HepG2 (cell line): ENCODE results near the gene USP38. TPM values are rescaled to one million over a fixed set of nuclear protein-coding genes. Genes with fewer than 3 reads are reported as not detected.

ENCODE experiments used
- CHCHD3 ChIP-seq: sonication (generic); formaldehyde crosslinking; IDR thresholded peaks from 2 replicates; pipeline ENCODE4 v1.8.0; 2022; ENCODE audit warnings: mild to moderate bottlenecking, missing genetic modification reagents, moderate library complexity
- CSRNP1 ChIP-seq: sonication (generic); formaldehyde crosslinking; IDR thresholded peaks from 2 replicates; pipeline ENCODE4 v1.8.1; 2023; ENCODE audit warnings: mild to moderate bottlenecking, missing genetic modification reagents
- DMAP1 ChIP-seq: IDR thresholded peaks from 2 replicates; pipeline ENCODE4 v1.6.1; 2016
- GATAD1 ChIP-seq: IDR thresholded peaks from 2 replicates; pipeline ENCODE4 v1.6.1; 2016; ENCODE audit warnings: missing genetic modification reagents, missing compliant biosample characterization
- HNRNPL ChIP-seq: fragments of 200-400 bp; formaldehyde crosslinking; IDR thresholded peaks from 2 replicates; pipeline ENCODE4 v1.6.1; 2017; ENCODE audit warnings: mild to moderate bottlenecking, low read depth, low read length
- JUNB ChIP-seq: sonication (generic); formaldehyde crosslinking; IDR thresholded peaks from 2 replicates; pipeline ENCODE4 v1.8.0; 2022; ENCODE audit warnings: missing genetic modification reagents, mild to moderate bottlenecking, borderline replicate concordance
- MIXL1 ChIP-seq: IDR thresholded peaks from 2 replicates; pipeline ENCODE4 v1.6.1; 2016
- MXI1 ChIP-seq: IDR thresholded peaks from 3 replicates; pipeline ENCODE4 v1.6.1; 2012; ENCODE audit warnings: low read depth, low read length, inconsistent platforms, borderline replicate concordance
- TCF7 ChIP-seq: sonication (generic); IDR thresholded peaks from 2 replicates; pipeline ENCODE4 v1.6.1; 2016; ENCODE audit warnings: antibody characterized with exemption, low read depth
- UBTF ChIP-seq: sonication (generic); formaldehyde crosslinking; IDR thresholded peaks from 2 replicates; pipeline ENCODE4 v1.4.0; 2020; ENCODE audit warnings: mild to moderate bottlenecking, missing genetic modification reagents
- ZFAT ChIP-seq: sonication (generic); formaldehyde crosslinking; conservative IDR thresholded peaks from 2 replicates; pipeline ENCODE4 v1.8.1; 2023; ENCODE audit warnings: missing genetic modification reagents, inconsistent platforms
- ZNF331 ChIP-seq: sonication (generic); formaldehyde crosslinking; IDR thresholded peaks from 2 replicates; pipeline ENCODE4 v1.4.0; 2020; ENCODE audit warnings: missing genetic modification reagents
- ZNF441 ChIP-seq: sonication (generic); formaldehyde crosslinking; IDR thresholded peaks from 2 replicates; pipeline ENCODE4 v1.7.0; 2021; ENCODE audit warnings: missing genetic modification reagents, borderline replicate concordance
- ZNF704 ChIP-seq: sonication (generic); formaldehyde crosslinking; IDR thresholded peaks from 2 replicates; pipeline ENCODE4 v1.8.1; 2023; ENCODE audit warnings: mild to moderate bottlenecking, inconsistent platforms, moderate library complexity, missing genetic modification reagents, borderline replicate concordance
- polyA plus RNA-seq, 8 experiments: library from polyadenylated mRNA; depleted of rRNA in 3 of 8; stranded (reverse) in 7 of 8; unstranded in 1 of 8; fragments of >200 nt; fragmentation: Illumina TruSeq in 4 of 8; extraction: Trizol in 4 of 8; gene quantifications; 2 replicates each; pipeline versions ENCODE4 v1.2.1 to v1.2.3, GENCODE V29; 2011 to 2016; ENCODE audit warnings: low read depth in 4 of 8, missing spikeins in 1 of 8, mixed read lengths in 1 of 8; ENCODE audit not compliant: insufficient read depth in 1 of 8
- total RNA-seq, 5 experiments: library from RNA; depleted of rRNA; stranded (reverse); fragments of >200 nt; fragmentation: Illumina TruSeq; extraction: Trizol; gene quantifications; 2 replicates each; pipeline ENCODE4 v1.2.3, GENCODE V29; 2016; ENCODE audit warnings: low read depth in 1 of 5
- TF ChIP-seq, protein P1 (sequence below): sonication (generic); formaldehyde crosslinking; IDR thresholded peaks from 2 replicates; pipeline ENCODE4 v1.8.1; 2023; ENCODE audit warnings: mild to moderate bottlenecking, missing genetic modification reagents
- TF ChIP-seq, protein P2 (sequence below): sonication (generic); formaldehyde crosslinking; IDR thresholded peaks from 2 replicates; pipeline ENCODE4 v1.5.0; 2020; ENCODE audit warnings: missing genetic modification reagents, mild to moderate bottlenecking, borderline replicate concordance
- TF ChIP-seq, protein P3 (sequence below): IDR thresholded peaks from 2 replicates; pipeline ENCODE4 v1.6.1; 2016; ENCODE audit warnings: low read depth, control low read depth

USP38 gene
- total and polyA plus RNA-seq, 2 of the 13 experiments (the other 11 are each of a cell fraction or from before 2014, with no cell fraction given): 4.5 to 11.8 TPM

GRCh38 chr4:143185253-143186107 lies 763 bp downstream of the USP38 start (continued):
- 0 out of 2 replicates have a peak, but pooled peaks have one; percentile 0 for TF ChIP-seq ZNF704 (CRISPR knock-in tag)
- TF ChIP-seq, protein P1, sequence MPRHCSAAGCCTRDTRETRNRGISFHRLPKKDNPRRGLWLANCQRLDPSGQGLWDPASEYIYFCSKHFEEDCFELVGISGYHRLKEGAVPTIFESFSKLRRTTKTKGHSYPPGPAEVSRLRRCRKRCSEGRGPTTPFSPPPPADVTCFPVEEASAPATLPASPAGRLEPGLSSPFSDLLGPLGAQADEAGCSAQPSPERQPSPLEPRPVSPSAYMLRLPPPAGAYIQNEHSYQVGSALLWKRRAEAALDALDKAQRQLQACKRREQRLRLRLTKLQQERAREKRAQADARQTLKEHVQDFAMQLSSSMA (CRISPR knock-in tag): no peak
- TF ChIP-seq, protein P2, sequence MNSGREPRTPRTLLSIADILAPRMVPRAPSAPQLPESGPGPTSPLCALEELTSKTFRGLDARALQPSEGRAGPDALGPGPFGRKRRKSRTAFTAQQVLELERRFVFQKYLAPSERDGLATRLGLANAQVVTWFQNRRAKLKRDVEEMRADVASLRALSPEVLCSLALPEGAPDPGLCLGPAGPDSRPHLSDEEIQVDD (CRISPR knock-in tag): 0 out of 2 replicates have a peak, but pooled peaks have one; percentile 20
- TF ChIP-seq CHCHD3: 0 out of 2 replicates have a peak, but pooled peaks have one; percentile 72
- no peak for TF ChIP-seq MXI1
- no peak for TF ChIP-seq JUNB (CRISPR knock-in tag)
- TF ChIP-seq TCF7: no peak
- peak; percentile 65; the same call in 1 of the 2 replicates for TF ChIP-seq DMAP1 (CRISPR knock-in tag)
- TF ChIP-seq HNRNPL: 0 out of 2 replicates have a peak, but pooled peaks have one; percentile 4
- 0 out of 2 replicates have a peak, but pooled peaks have one; percentile 52 for TF ChIP-seq ZNF441 (CRISPR knock-in tag)
- TF ChIP-seq MIXL1 (CRISPR knock-in tag): no peak
- TF ChIP-seq CSRNP1 (CRISPR knock-in tag): peak; percentile 54; the same call in 1 of the 2 replicates
- no peak for TF ChIP-seq ZFAT (CRISPR knock-in tag)
- TF ChIP-seq, protein P3, sequence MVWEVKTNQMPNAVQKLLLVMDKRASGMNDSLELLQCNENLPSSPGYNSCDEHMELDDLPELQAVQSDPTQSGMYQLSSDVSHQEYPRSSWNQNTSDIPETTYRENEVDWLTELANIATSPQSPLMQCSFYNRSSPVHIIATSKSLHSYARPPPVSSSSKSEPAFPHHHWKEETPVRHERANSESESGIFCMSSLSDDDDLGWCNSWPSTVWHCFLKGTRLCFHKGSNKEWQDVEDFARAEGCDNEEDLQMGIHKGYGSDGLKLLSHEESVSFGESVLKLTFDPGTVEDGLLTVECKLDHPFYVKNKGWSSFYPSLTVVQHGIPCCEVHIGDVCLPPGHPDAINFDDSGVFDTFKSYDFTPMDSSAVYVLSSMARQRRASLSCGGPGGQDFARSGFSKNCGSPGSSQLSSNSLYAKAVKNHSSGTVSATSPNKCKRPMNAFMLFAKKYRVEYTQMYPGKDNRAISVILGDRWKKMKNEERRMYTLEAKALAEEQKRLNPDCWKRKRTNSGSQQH: 0 out of 2 replicates have a peak, but pooled peaks have one; percentile 19
- peak; percentile 90 for TF ChIP-seq UBTF (CRISPR knock-in tag)
- 0 out of 2 replicates have a peak, but pooled peaks have one; percentile 6 for TF ChIP-seq ZNF331 (CRISPR knock-in tag)
- TF ChIP-seq GATAD1 (CRISPR knock-in tag): peak; percentile 40; the same call in 1 of the 2 replicates
